ENCODE results near the gene RAB33A. TPM values are rescaled to one million over a fixed set of nuclear protein-coding genes. Genes with fewer than 3 reads are reported as not detected.
A peak's percentile ranks its signal among the peaks of the same experiment; 100 is the strongest.

RAB33A gene
- total and polyA plus RNA-seq, 9 of the 15 experiments (the other 6 are each of a cell fraction or from before 2014, with no cell fraction given): 0.04 to 0.20 (median 0.06) TPM; not detected in 4

GRCh38 chrX:130224810-130225209, 53.0 kb downstream of the RAB33A start:
- in situ Hi-C loops (cut with MboI): no loop called here
- Histone ChIP-seq H3K9me1 (ENCODE audit: control insufficient read depth, insufficient read depth, low read length) (no peaks in the 10 kb centered on the region), H3K27me3 (ENCODE audit: control insufficient read depth in 2 of 2, insufficient read depth in 2 of 2, low read length in 2 of 2) (no peaks in the 10 kb centered on the region), H3K9ac (ENCODE audit: insufficient read depth in 1 of 2, low read depth in 2 of 2, low read length in 2 of 2) (no peak overlapping the region), H3K79me2 (ENCODE audit: control insufficient read depth, insufficient read depth, low read length) (no peaks in the 10 kb centered on the region), H3K4me1 (replicated peaks in 1 of 2; ENCODE audit: control insufficient read depth in 2 of 2, insufficient read depth in 2 of 2, low read length in 2 of 2) (no peaks in the 10 kb centered on the region), H4K20me1 (replicated peaks; ENCODE audit: control insufficient read depth, insufficient read depth, low read length) (no peaks in the 10 kb centered on the region), H2AFZ (ENCODE audit: low read depth, low read length) (no peak overlapping the region), H3K27ac (ENCODE audit: extremely low read depth, low read depth, low read length) (no peak overlapping the region), H3K4me2 (ENCODE audit: insufficient read depth, low read length) (no peak overlapping the region), H3K9me3 (replicated peaks; ENCODE audit: control insufficient read depth, insufficient read depth, low read depth, low read length) (no peaks in the 10 kb centered on the region), H3K4me3 (no peak overlapping the region), H3K36me3 (ENCODE audit: control insufficient read depth, insufficient read depth, low read length) (peaks cover 35% of the 10 kb centered on the region; the same call in 2 of the 3 replicates)
- TF ChIP-seq MEIS2 (IDR thresholded peaks at IDR 0.05; ENCODE audit: partially characterized antibody): no peak
- TF ChIP-seq CEBPB (tag; IDR thresholded peaks at IDR 0.05): peak; percentile 70
- no peak for TF ChIP-seq MYC (IDR thresholded peaks at IDR 0.05; ENCODE audit: low read depth, low read length)
- TF ChIP-seq MYC (CRISPR knock-in tag; IDR thresholded peaks at IDR 0.05; ENCODE audit: borderline replicate concordance, low read depth): no peak
- no peak for TF ChIP-seq CEBPG (CRISPR knock-in tag; IDR thresholded peaks at IDR 0.05)
- peak; percentile 24 to 42; a peak in 1 of 4 replicates for TF ChIP-seq CEBPG (tag; conservative IDR thresholded peaks at IDR 0.05 in 1 of 2, IDR thresholded peaks at IDR 0.05 in 1 of 2)
- FAIRE-seq (no peak), DNase-seq (ENCODE audit: extremely low read depth in 1 of 4, low spot score in 3 of 4) (no peak), ATAC-seq (no peak)
- intact Hi-C loops (cut with micrococcal nuclease): no loop called here
- 71% methylated on average over 2 of the region's 2 CpGs for WGBS (ENCODE audit: insufficient coverage, low coverage, missing lambda C conversion rate)
- ChIA-PET POLR2A (interaction anchor here (0.6 kb wide), 1 partner anchor 55 kb away, joined by 3 read pairs; no protein-coding TSS in a partner anchor), CTCF (ENCODE audit: low intra/inter-chr PET ratio) (no interaction called here)
- BruUV-seq (replicated peaks): no TSS peak

- no peak overlapping the region for H3K27ac ChIP-seq (ENCODE audit: extremely low read depth, low read depth, low read length)
- BruUV-seq (replicated peaks): no TSS peak
- DNase-seq (ENCODE audit: extremely low read depth in 1 of 4, low spot score in 3 of 4) (no peak), FAIRE-seq (no peak), ATAC-seq (no peak)
- H2AFZ ChIP-seq (ENCODE audit: low read depth, low read length): no peak overlapping the region
- WGBS (ENCODE audit: insufficient coverage, low coverage, missing lambda C conversion rate): 92% methylated on average over 2 of the region's 2 CpGs
- H3K9me1 ChIP-seq (ENCODE audit: control insufficient read depth, insufficient read depth, low read length): no peaks in the 10 kb centered on the region
- in situ Hi-C loops (cut with MboI): no loop called here
- no peaks in the 10 kb centered on the region for H4K20me1 ChIP-seq (replicated peaks; ENCODE audit: control insufficient read depth, insufficient read depth, low read length)
- ChIA-PET CTCF (ENCODE audit: low intra/inter-chr PET ratio) (no interaction called here), POLR2A (no interaction called here)
- intact Hi-C loops (cut with micrococcal nuclease): no loop called here
- no peak overlapping the region for H3K9ac ChIP-seq (ENCODE audit: insufficient read depth in 1 of 2, low read depth in 2 of 2, low read length in 2 of 2)
- H3K4me1 ChIP-seq (replicated peaks in 1 of 2; ENCODE audit: control insufficient read depth in 2 of 2, insufficient read depth in 2 of 2, low read length in 2 of 2): no peaks in the 10 kb centered on the region
- no peaks in the 10 kb centered on the region for H3K79me2 ChIP-seq (ENCODE audit: control insufficient read depth, insufficient read depth, low read length)
- H3K9me3 ChIP-seq (replicated peaks; ENCODE audit: control insufficient read depth, insufficient read depth, low read depth, low read length): no peaks in the 10 kb centered on the region
- H3K27me3 ChIP-seq (ENCODE audit: control insufficient read depth in 2 of 2, insufficient read depth in 2 of 2, low read length in 2 of 2): no peaks in the 10 kb centered on the region
- H3K36me3 ChIP-seq (ENCODE audit: control insufficient read depth, insufficient read depth, low read length): peaks cover 43% of the 10 kb centered on the region; the same call in 2 of the 3 replicates
- no peak overlapping the region for H3K4me2 ChIP-seq (ENCODE audit: insufficient read depth, low read length)
- no peak overlapping the region for H3K4me3 ChIP-seq
- TF ChIP-seq TOE1 (IDR thresholded peaks at IDR 0.05; ENCODE audit: borderline replicate concordance) (no peak), TOE1 (CRISPR knock-in tag; IDR thresholded peaks at IDR 0.05; ENCODE audit: borderline replicate concordance, low read depth) (no peak), PHB2 (IDR thresholded peaks at IDR 0.05; ENCODE audit: low read depth) (no peak), LARP7 (IDR thresholded peaks at IDR 0.05) (no peak), ZNF696 (CRISPR knock-in tag; conservative IDR thresholded peaks at IDR 0.05) (no peak), EHMT2 (IDR thresholded peaks at IDR 0.05) (no peak), ZBTB2 (IDR thresholded peaks at IDR 0.05) (no peak), E2F5 (CRISPR knock-in tag; IDR thresholded peaks at IDR 0.05) (no peak), NELFE (IDR thresholded peaks at IDR 0.05; ENCODE audit: insufficient read depth, insufficient read length) (no peak), CSDE1 (IDR thresholded peaks at IDR 0.05) (no peak), TAL1 (IDR thresholded peaks at IDR 0.05) (no peak), ZBED1 (IDR thresholded peaks at IDR 0.05) (no peak)
These were observed 57.1 kb downstream of the RAB33A start for GRCh38 chrX:130228871-130229270.

Measured in K562 (cell line).